SK-N-SH (cell line): ENCODE results near the gene THEMIS. TPM values are rescaled to one million over a fixed set of nuclear protein-coding genes. Genes with fewer than 3 reads are reported as not detected.
"Not testable (repeated sequence)": the region's sequence is repeated elsewhere in the genome, so short reads cannot be mapped to it uniquely, and the experiment has no call there.

Experiments
- CTCF ChIA-PET: fragments of 300-600, 350-600 bp; formaldehyde crosslinking; extraction: SDS; loops from one replicate; lab custom pipeline; 2021; lab: Yijun Ruan, JAX
- POLR2A ChIA-PET: fragments of 350-600 bp; sonication (Branson Sonifier 250); formaldehyde crosslinking; extraction: SDS; loops from one replicate; lab custom pipeline; 2020; ENCODE audit warnings: antibody characterized with exemption, inconsistent platforms; lab: Yijun Ruan, JAX
- DNase-seq: peaks from one replicate; pipeline ENCODE4 v3.0.0; 2012
- H2AFZ ChIP-seq: fragments of 200-600 bp; sonication (generic); 2 replicates; pipeline ENCODE4 v1.8.1; 2016; ENCODE audit warnings: antibody characterized with exemption, mild to moderate bottlenecking, low read depth
- H3F3A ChIP-seq: fragments of 200-600 bp; sonication (generic); replicated peaks from 2 replicates; pipeline ENCODE3; 2016; ENCODE audit warnings: antibody characterized with exemption, mild to moderate bottlenecking; ENCODE audit not compliant: insufficient read depth
- H3K27ac ChIP-seq, 2 experiments: fragments of 200-500 bp in 1 of 2; fragments of 200-600 bp in 1 of 2; sonication (Bioruptor generic) in 1 of 2; sonication (generic), shearing (Covaris generic) in 1 of 2; 2 replicates each; pipeline versions ENCODE4 v1.5.1 to v1.6.1; 2014 to 2016; ENCODE audit warnings: low read depth in 2 of 2, inconsistent platforms in 1 of 2, low read length in 1 of 2, mild to moderate bottlenecking in 1 of 2, mixed read lengths in 1 of 2
- H3K27me3 ChIP-seq: fragments of 200-600 bp; sonication (generic), shearing (Covaris generic); 2 replicates; pipeline ENCODE4 v1.6.1; 2016; ENCODE audit warnings: mixed run types; ENCODE audit not compliant: insufficient read depth
- H3K36me3 ChIP-seq, 2 experiments: fragments of 200-500 bp in 1 of 2; fragments of 200-600 bp in 1 of 2; sonication (Bioruptor generic) in 1 of 2; sonication (generic) in 1 of 2; replicated peaks in 1 of 2; 2 replicates each; pipeline versions ENCODE3 to v1.5.1; 2014 to 2016; ENCODE audit warnings: low read length in 1 of 2, mild to moderate bottlenecking in 1 of 2; ENCODE audit not compliant: insufficient read depth in 2 of 2, control insufficient read depth in 1 of 2
- H3K4me1 ChIP-seq, 2 experiments: fragments of 200-500 bp in 1 of 2; fragments of 200-600 bp in 1 of 2; sonication (Bioruptor generic) in 1 of 2; sonication (generic), shearing (Covaris generic) in 1 of 2; 2 replicates each; pipeline versions ENCODE4 v1.5.1 to v1.6.1; 2014 to 2016; ENCODE audit warnings: low read depth in 1 of 2, low read length in 1 of 2, mixed run types in 1 of 2; ENCODE audit not compliant: insufficient read depth in 2 of 2, control insufficient read depth in 1 of 2
- H3K4me2 ChIP-seq: fragments of 200-600 bp; sonication (generic), shearing (Covaris generic); 2 replicates; pipeline ENCODE4 v1.6.1; 2017; ENCODE audit warnings: mixed run types
- H3K4me3 ChIP-seq, 2 experiments: fragments of 200-500 bp in 1 of 2; fragments of 200-600 bp in 1 of 2; sonication (Bioruptor generic) in 1 of 2; sonication (generic), shearing (Covaris generic) in 1 of 2; 2 replicates each; pipeline versions ENCODE4 v1.5.1 to v1.8.1; 2014 to 2016; ENCODE audit warnings: low read depth in 2 of 2, inconsistent platforms in 1 of 2, low read length in 1 of 2, mild to moderate bottlenecking in 1 of 2, mixed read lengths in 1 of 2, moderate library complexity in 1 of 2
- H3K79me2 ChIP-seq: fragments of 200-600 bp; sonication (generic); 2 replicates; pipeline ENCODE4 v1.8.1; 2017; ENCODE audit warnings: mild to moderate bottlenecking; ENCODE audit not compliant: insufficient read depth
- H3K9ac ChIP-seq: fragments of 200-600 bp; sonication (generic); 2 replicates; pipeline ENCODE4 v1.6.1; 2017; ENCODE audit warnings: mixed run types
- H3K9me2 ChIP-seq: fragments of 200-600 bp; sonication (generic); 2 replicates; pipeline ENCODE4 v1.6.1; 2017; ENCODE audit warnings: mixed run types
- H3K9me3 ChIP-seq: fragments of 200-600 bp; sonication (generic); 2 replicates; pipeline ENCODE4 v1.6.1; 2017; ENCODE audit warnings: mixed run types, mild to moderate bottlenecking, moderate library complexity
- H4K20me1 ChIP-seq: fragments of 200-600 bp; sonication (generic); 2 replicates; pipeline ENCODE4 v1.6.1; 2017; ENCODE audit warnings: mild to moderate bottlenecking, mixed run types; ENCODE audit not compliant: insufficient read depth
- ELF1 ChIP-seq: IDR thresholded peaks from 2 replicates; pipeline ENCODE4 v1.4.0; 2012
- FOXJ3 ChIP-seq: sonication (generic); formaldehyde crosslinking; IDR thresholded peaks from 2 replicates; pipeline ENCODE4 v1.5.1; 2020; ENCODE audit warnings: mild to moderate bottlenecking, missing genetic modification reagents
- FOXM1 ChIP-seq: IDR thresholded peaks from 2 replicates; pipeline ENCODE4 v1.4.0; 2012; ENCODE audit warnings: low read depth, mild to moderate bottlenecking
- GABPA ChIP-seq: IDR thresholded peaks from 2 replicates; pipeline ENCODE4 v1.4.0; 2012; ENCODE audit warnings: low read depth, mild to moderate bottlenecking
- GATA2 ChIP-seq: sonication (generic); formaldehyde crosslinking; IDR thresholded peaks from 2 replicates; pipeline ENCODE4 v1.5.0; 2020; ENCODE audit warnings: mild to moderate bottlenecking, missing genetic modification reagents
- NFIC ChIP-seq: IDR thresholded peaks from 2 replicates; pipeline ENCODE4 v1.4.0; 2012; ENCODE audit warnings: borderline replicate concordance
- RAD21 ChIP-seq: IDR thresholded peaks from 2 replicates; pipeline ENCODE4 v1.6.1; 2012; ENCODE audit warnings: mild to moderate bottlenecking, low read length
- RFX5 ChIP-seq: IDR thresholded peaks from 2 replicates; pipeline ENCODE4 v1.6.1; 2012; ENCODE audit warnings: mild to moderate bottlenecking, improper control_type of control experiment, low read length
- RXRA ChIP-seq: IDR thresholded peaks from 2 replicates; pipeline ENCODE4 v1.4.0; 2012; ENCODE audit warnings: low read depth, mild to moderate bottlenecking, borderline replicate concordance
- SIN3A ChIP-seq: IDR thresholded peaks from 2 replicates; pipeline ENCODE4 v1.6.1; 2012; ENCODE audit warnings: low read depth, mild to moderate bottlenecking, low read length, moderate library complexity, borderline replicate concordance
- TEAD4 ChIP-seq: IDR thresholded peaks from 2 replicates; pipeline ENCODE4 v1.4.0; 2012; ENCODE audit warnings: mild to moderate bottlenecking, borderline replicate concordance; ENCODE audit not compliant: insufficient read depth
- YY1 ChIP-seq: IDR thresholded peaks from 2 replicates; pipeline ENCODE4 v1.4.0; 2012; ENCODE audit warnings: low read depth, mild to moderate bottlenecking
- WGBS: methylation state at CpG from one replicate; pipeline ENCODE4 v1.1.6; 2017; ENCODE audit warnings: low lambda C conversion rate; 5-methylcytosine and 5-hydroxymethylcytosine counted together
- polyA plus RNA-seq, 3 experiments: library from polyadenylated mRNA; depleted of rRNA; stranded (reverse); fragments of >200 nt; gene quantifications; 2 replicates each; pipeline ENCODE4 v1.2.3, GENCODE V29; 2012
- TF ChIP-seq, protein P1 (sequence below): IDR thresholded peaks from 2 replicates; pipeline ENCODE4 v1.6.1; 2012; ENCODE audit warnings: mild to moderate bottlenecking, low read depth, low read length, moderate library complexity
- TF ChIP-seq, protein P2 (sequence below): IDR thresholded peaks from 2 replicates; pipeline ENCODE4 v1.4.0; 2012; ENCODE audit warnings: low read depth

Gene THEMIS
- polyA plus RNA-seq, 1 of the 3 experiments (the other 2 are of a cell fraction): not detected

DNA sequence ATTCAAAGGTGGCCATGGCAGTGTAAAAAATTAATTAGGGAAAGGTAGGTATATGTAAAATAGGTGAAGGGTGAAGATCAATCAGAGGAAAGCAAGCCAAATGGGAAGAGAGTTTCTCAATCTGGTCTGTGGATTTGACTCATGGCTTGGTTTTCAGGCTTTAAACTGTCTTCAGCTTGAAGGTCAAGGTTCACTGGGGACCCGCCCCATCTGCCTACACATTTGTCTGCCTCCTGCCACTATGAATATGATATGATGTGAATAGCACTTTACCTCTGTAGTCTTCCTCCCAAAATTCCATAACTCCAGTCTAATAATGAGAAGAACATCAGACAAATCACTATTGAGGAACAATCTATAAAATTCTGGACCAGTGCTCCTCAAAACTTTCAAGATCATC lies 32.3 kb upstream of the THEMIS start (continued):
- TF ChIP-seq YY1 (no peak), GATA2 (no peak), RFX5 (no peak), SIN3A (no peak), ELF1 (no peak)
- TF ChIP-seq, protein P1, sequence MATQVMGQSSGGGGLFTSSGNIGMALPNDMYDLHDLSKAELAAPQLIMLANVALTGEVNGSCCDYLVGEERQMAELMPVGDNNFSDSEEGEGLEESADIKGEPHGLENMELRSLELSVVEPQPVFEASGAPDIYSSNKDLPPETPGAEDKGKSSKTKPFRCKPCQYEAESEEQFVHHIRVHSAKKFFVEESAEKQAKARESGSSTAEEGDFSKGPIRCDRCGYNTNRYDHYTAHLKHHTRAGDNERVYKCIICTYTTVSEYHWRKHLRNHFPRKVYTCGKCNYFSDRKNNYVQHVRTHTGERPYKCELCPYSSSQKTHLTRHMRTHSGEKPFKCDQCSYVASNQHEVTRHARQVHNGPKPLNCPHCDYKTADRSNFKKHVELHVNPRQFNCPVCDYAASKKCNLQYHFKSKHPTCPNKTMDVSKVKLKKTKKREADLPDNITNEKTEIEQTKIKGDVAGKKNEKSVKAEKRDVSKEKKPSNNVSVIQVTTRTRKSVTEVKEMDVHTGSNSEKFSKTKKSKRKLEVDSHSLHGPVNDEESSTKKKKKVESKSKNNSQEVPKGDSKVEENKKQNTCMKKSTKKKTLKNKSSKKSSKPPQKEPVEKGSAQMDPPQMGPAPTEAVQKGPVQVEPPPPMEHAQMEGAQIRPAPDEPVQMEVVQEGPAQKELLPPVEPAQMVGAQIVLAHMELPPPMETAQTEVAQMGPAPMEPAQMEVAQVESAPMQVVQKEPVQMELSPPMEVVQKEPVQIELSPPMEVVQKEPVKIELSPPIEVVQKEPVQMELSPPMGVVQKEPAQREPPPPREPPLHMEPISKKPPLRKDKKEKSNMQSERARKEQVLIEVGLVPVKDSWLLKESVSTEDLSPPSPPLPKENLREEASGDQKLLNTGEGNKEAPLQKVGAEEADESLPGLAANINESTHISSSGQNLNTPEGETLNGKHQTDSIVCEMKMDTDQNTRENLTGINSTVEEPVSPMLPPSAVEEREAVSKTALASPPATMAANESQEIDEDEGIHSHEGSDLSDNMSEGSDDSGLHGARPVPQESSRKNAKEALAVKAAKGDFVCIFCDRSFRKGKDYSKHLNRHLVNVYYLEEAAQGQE: no peak

DNA sequence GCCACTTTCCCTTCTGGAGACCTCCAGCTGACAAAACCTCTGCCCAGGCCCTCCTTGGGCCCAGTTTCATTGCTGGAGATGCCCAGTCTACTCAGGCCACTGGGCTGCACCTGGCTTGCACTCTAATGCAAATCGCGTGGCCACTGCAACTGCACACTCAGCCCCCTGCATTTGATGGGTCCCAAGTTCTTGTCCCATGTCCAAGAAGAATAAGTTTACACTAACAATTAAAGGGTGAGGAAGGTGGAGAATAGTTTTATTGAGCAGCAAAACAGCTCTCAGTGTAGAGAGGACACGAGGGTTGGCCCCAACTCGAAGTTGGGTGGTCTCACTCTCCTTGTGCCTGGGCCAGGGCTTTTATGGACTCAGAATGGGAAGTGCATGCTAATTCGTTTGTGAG lies 31.9 kb upstream of the THEMIS start:
- CTCF ChIA-PET: no interaction called here
- no peak overlapping the region for H3K27ac ChIP-seq
- no peaks in the 10 kb centered on the region for H3F3A ChIP-seq
- H3K9ac ChIP-seq: no peak overlapping the region
- no peak overlapping the region for H3K4me2 ChIP-seq
- no peak for DNase-seq
- TF ChIP-seq ELF1 (no peak), RAD21 (no peak), FOXJ3 (CRISPR knock-in tag) (no peak), FOXM1 (no peak), YY1 (no peak), NFIC (no peak), GABPA (no peak), RXRA (no peak), TEAD4 (no peak)
- TF ChIP-seq, protein P2, sequence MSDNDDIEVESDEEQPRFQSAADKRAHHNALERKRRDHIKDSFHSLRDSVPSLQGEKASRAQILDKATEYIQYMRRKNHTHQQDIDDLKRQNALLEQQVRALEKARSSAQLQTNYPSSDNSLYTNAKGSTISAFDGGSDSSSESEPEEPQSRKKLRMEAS: no peak
- no peaks in the 10 kb centered on the region for H3K4me1 ChIP-seq
- no peak overlapping the region for H2AFZ ChIP-seq
- WGBS: 41% methylated on average over 5 of the region's 5 CpGs
- H3K4me3 ChIP-seq: no peak overlapping the region
- POLR2A ChIA-PET: no interaction called here
- no peaks in the 10 kb centered on the region for H3K36me3 ChIP-seq
- H3K27me3 ChIP-seq: no peaks in the 10 kb centered on the region
- H3K79me2 ChIP-seq: no peaks in the 10 kb centered on the region
- H3K9me2 ChIP-seq: no peaks in the 10 kb centered on the region
- H3K9me3 ChIP-seq: no peaks in the 10 kb centered on the region
- H4K20me1 ChIP-seq: no peaks in the 10 kb centered on the region

DNA sequence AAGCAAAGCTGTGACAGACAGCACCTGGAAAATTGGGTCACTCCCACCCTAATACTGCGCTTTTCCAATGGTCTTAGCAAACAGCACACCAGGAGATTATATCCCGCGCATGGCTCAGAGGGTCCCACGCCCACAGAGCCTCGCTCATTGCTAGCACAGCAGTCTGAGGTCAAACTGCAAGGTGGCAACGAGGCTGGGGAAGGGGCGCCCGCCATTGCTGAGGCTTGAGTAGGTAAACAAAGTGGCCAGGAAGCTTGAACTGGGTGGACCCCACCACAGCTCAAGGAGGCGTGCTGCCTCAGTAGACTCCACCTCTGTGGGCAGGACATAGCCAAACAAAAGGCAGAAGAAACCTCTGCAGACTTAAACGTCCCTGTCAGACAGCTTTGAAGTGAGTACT lies 25.6 kb upstream of the THEMIS start:
- H4K20me1 ChIP-seq, H3K4me3 ChIP-seq, H3K9me3 ChIP-seq, DNase-seq, H3K36me3 ChIP-seq, H2AFZ ChIP-seq, H3K9me2 ChIP-seq, H3K4me2 ChIP-seq, H3K27ac ChIP-seq, H3K27me3 ChIP-seq, CTCF ChIA-PET, H3K79me2 ChIP-seq, H3K4me1 ChIP-seq, H3K9ac ChIP-seq, POLR2A ChIA-PET, H3F3A ChIP-seq: not testable (repeated sequence)
- whole genome bisulfite sequencing: 63% methylated on average over 10 of the region's 10 CpGs
